H9 (cell line): Measurements from ENCODE around the gene SLC38A9. TPM values are rescaled to one million over a fixed set of nuclear protein-coding genes. Genes with fewer than 3 reads are reported as not detected.

Source experiments
- DNase-seq: peaks from one replicate; pipeline ENCODE4 v3.0.0-alpha.2; 2017
- H2AFZ ChIP-seq: one replicate; pipeline ENCODE4 v1.6.1; 2013; ENCODE audit warnings: mild to moderate bottlenecking, low read length, control low read depth, moderate library complexity
- H2AK5ac ChIP-seq: 2 replicates; pipeline ENCODE4 v1.6.1; 2013; ENCODE audit warnings: low read length, control low read depth, mixed read lengths; ENCODE audit not compliant: insufficient read length
- H2BK120ac ChIP-seq: one replicate; pipeline ENCODE4 v1.6.1; 2013; ENCODE audit warnings: low read depth, mild to moderate bottlenecking, low read length, control low read depth, inconsistent platforms; ENCODE audit not compliant: poor library complexity, severe bottlenecking
- H2BK12ac ChIP-seq: 2 replicates; pipeline ENCODE4 v1.6.1; 2013; ENCODE audit warnings: low read length, control low read depth, mixed read lengths, low read depth; ENCODE audit not compliant: insufficient read length
- H2BK15ac ChIP-seq: 2 replicates; pipeline ENCODE4 v1.6.1; 2013; ENCODE audit warnings: low read depth, low read length, control low read depth
- H2BK20ac ChIP-seq: one replicate; pipeline ENCODE4 v1.6.1; 2013; ENCODE audit warnings: low read depth, mild to moderate bottlenecking, low read length, control low read depth, inconsistent platforms; ENCODE audit not compliant: poor library complexity, severe bottlenecking
- H2BK5ac ChIP-seq: 2 replicates; pipeline ENCODE4 v1.6.1; 2013; ENCODE audit warnings: low read length, control low read depth, mixed read lengths; ENCODE audit not compliant: insufficient read length
- H3K14ac ChIP-seq: 2 replicates; pipeline ENCODE4 v1.6.1; 2013; ENCODE audit warnings: low read length, control low read depth; ENCODE audit not compliant: insufficient read depth
- H3K18ac ChIP-seq: 2 replicates; pipeline ENCODE4 v1.6.1; 2013; ENCODE audit warnings: low read depth, mild to moderate bottlenecking, mixed read lengths, low read length, control low read depth; ENCODE audit not compliant: insufficient read length
- H3K23ac ChIP-seq: 2 replicates; pipeline ENCODE4 v1.6.1; 2013; ENCODE audit warnings: low read length, control low read depth, mixed read lengths, low read depth; ENCODE audit not compliant: insufficient read length
- H3K23me2 ChIP-seq: 2 replicates; pipeline ENCODE4 v1.6.1; 2013; ENCODE audit warnings: low read depth, mild to moderate bottlenecking, mixed read lengths, low read length, control low read depth; ENCODE audit not compliant: insufficient read length, poor library complexity, severe bottlenecking
- H3K27ac ChIP-seq: 2 replicates; pipeline ENCODE4 v1.5.1; 2013; ENCODE audit warnings: low read length, control low read depth, mixed read lengths, low read depth; ENCODE audit not compliant: insufficient read length
- H3K27me3 ChIP-seq: 2 replicates; pipeline ENCODE4 v1.6.1; 2013; ENCODE audit warnings: low read length, control low read depth, inconsistent platforms; ENCODE audit not compliant: insufficient read depth
- H3K4ac ChIP-seq: 2 replicates; pipeline ENCODE4 v1.6.1; 2013; ENCODE audit warnings: low read depth, mild to moderate bottlenecking, control low read depth, inconsistent platforms, low read length, moderate library complexity
- H3K4me1 ChIP-seq: 2 replicates; pipeline ENCODE4 v1.6.1; 2013; ENCODE audit warnings: low read length, control low read depth, inconsistent platforms; ENCODE audit not compliant: insufficient read depth
- H3K4me2 ChIP-seq: 2 replicates; pipeline ENCODE4 v1.6.1; 2013; ENCODE audit warnings: low read length, control low read depth, mixed read lengths; ENCODE audit not compliant: insufficient read length, insufficient read depth
- H3K56ac ChIP-seq: 2 replicates; pipeline ENCODE4 v1.6.1; 2013; ENCODE audit warnings: low read depth, mild to moderate bottlenecking, mixed read lengths, low read length, control low read depth; ENCODE audit not compliant: insufficient read length
- H3K79me1 ChIP-seq: 2 replicates; pipeline ENCODE4 v1.6.1; 2013; ENCODE audit warnings: low read depth, mild to moderate bottlenecking, moderate library complexity, low read length, control low read depth, inconsistent platforms; ENCODE audit not compliant: insufficient read depth, poor library complexity, severe bottlenecking
- H3K79me2 ChIP-seq: 2 replicates; pipeline ENCODE4 v1.6.1; 2013; ENCODE audit warnings: low read length, control low read depth, inconsistent platforms; ENCODE audit not compliant: insufficient read depth
- H3K9ac ChIP-seq: 2 replicates; pipeline ENCODE4 v1.6.1; 2013; ENCODE audit warnings: low read length, control low read depth, mixed read lengths; ENCODE audit not compliant: insufficient read length; ENCODE audit errors: extremely low read depth
- H3K9me3 ChIP-seq: one replicate; pipeline ENCODE4 v1.6.1; 2013; ENCODE audit warnings: low read depth, low read length, inconsistent platforms; ENCODE audit not compliant: control insufficient read depth
- H3T11ph ChIP-seq: one replicate; pipeline ENCODE4 v1.6.1; 2013; ENCODE audit warnings: mild to moderate bottlenecking, low read length, control low read depth, inconsistent platforms
- H4K20me1 ChIP-seq: one replicate; pipeline ENCODE4 v1.6.1; 2013; ENCODE audit not compliant: control insufficient read depth, insufficient read length, insufficient read depth
- H4K5ac ChIP-seq: 2 replicates; pipeline ENCODE4 v1.6.1; 2013; ENCODE audit warnings: low read depth, mild to moderate bottlenecking, mixed read lengths, low read length, control low read depth; ENCODE audit not compliant: insufficient read length
- H4K8ac ChIP-seq: replicated peaks from 2 replicates; pipeline ENCODE4 v1.6.1; 2013; ENCODE audit warnings: low read length, control low read depth, mixed read lengths, low read depth; ENCODE audit not compliant: insufficient read length
- H4K91ac ChIP-seq: 2 replicates; pipeline ENCODE4 v1.6.1; 2013; ENCODE audit warnings: low read depth, mild to moderate bottlenecking, moderate library complexity, mixed read lengths, low read length, control low read depth; ENCODE audit not compliant: insufficient read length
- H3K27ac Mint-ChIP-seq, 3 experiments: 2 replicates in 2 of 3; 3 replicates in 1 of 3; pipeline ENCODE4 v1.8.0; 2020 to 2021; ENCODE audit warnings: mixed read lengths in 3 of 3, mild to moderate bottlenecking in 1 of 3, moderate library complexity in 1 of 3
- H3K27me3 Mint-ChIP-seq: 2 replicates; pipeline ENCODE4 v1.8.0; 2021; ENCODE audit warnings: low read depth, mild to moderate bottlenecking, moderate library complexity, mixed read lengths
- H3K36me3 Mint-ChIP-seq, 3 experiments: 2 replicates in 2 of 3; 3 replicates in 1 of 3; pipeline ENCODE4 v1.8.0; 2020 to 2021; ENCODE audit warnings: low read depth in 3 of 3, mixed read lengths in 3 of 3; ENCODE audit not compliant: insufficient read depth in 1 of 3
- H3K4me1 Mint-ChIP-seq, 2 experiments: 2 replicates each; pipeline ENCODE4 v1.8.0; 2020; ENCODE audit warnings: mixed read lengths in 2 of 2
- H3K4me3 Mint-ChIP-seq, 2 experiments: 2 replicates in 1 of 2; 3 replicates in 1 of 2; pipeline ENCODE4 v1.8.0; 2020 to 2021; ENCODE audit warnings: mild to moderate bottlenecking in 2 of 2, mixed read lengths in 2 of 2, moderate library complexity in 1 of 2
- H3K9me3 Mint-ChIP-seq, 2 experiments: 2 replicates in 1 of 2; 3 replicates in 1 of 2; pipeline ENCODE4 v1.8.0; 2020; ENCODE audit warnings: mild to moderate bottlenecking in 2 of 2, mixed read lengths in 2 of 2, moderate library complexity in 1 of 2
- CTCF ChIP-seq: fragments of 200-600 bp; sonication (generic); conservative IDR thresholded peaks from 3 replicates; pipeline ENCODE4 v1.8.0; 2021; ENCODE audit warnings: antibody characterized with exemption, mild to moderate bottlenecking
- WGBS: extraction: QIAGEN DNeasy Blood & Tissue Kit; methylation state at CpG from one replicate; pipeline ENCODE4 v1.1.7; 2013; ENCODE audit warnings: missing lambda C conversion rate, low lambda C conversion rate, mixed read lengths; ENCODE audit not compliant: insufficient read length; ENCODE audit errors: extremely low coverage; 5-methylcytosine and 5-hydroxymethylcytosine counted together
- total RNA-seq: library from RNA; stranded (reverse); gene quantifications from 2 replicates; pipeline ENCODE4 v1.2.1, GENCODE V29; 2021

SLC38A9 gene
- total RNA-seq, 1 experiment from 2014 or later: 48.5 TPM

- no peak overlapping the region for H3K14ac ChIP-seq
- Mint-ChIP-seq H3K4me1 (peaks cover 22 to 25% of the 10 kb centered on the region in 2 experiments), H3K4me3 (no peak overlapping the region), H3K27ac (peak overlapping the region in 2 of 3 experiments; percentile 22 to 35; a peak in 2 of 7 replicates), H3K27me3 (no peaks in the 10 kb centered on the region), H3K9me3 (peaks cover 20 to 23% of the 10 kb centered on the region in 2 experiments), H3K36me3 (peaks cover 23 to 36% (median 28%) of the 10 kb centered on the region in 3 experiments)
- no peak overlapping the region for H3K23ac ChIP-seq
- no peaks in the 10 kb centered on the region for H4K20me1 ChIP-seq
- no peak overlapping the region for H3K4ac ChIP-seq
- H3K4me1 ChIP-seq: peaks cover 5% of the 10 kb centered on the region; the same call in 1 of the 2 replicates
- H3K9ac ChIP-seq: no peak overlapping the region
- DNase-seq: no peak
- no peaks in the 10 kb centered on the region for H3K79me2 ChIP-seq
- TF ChIP-seq CTCF: peak; percentile 74
- no peak overlapping the region for H3K4me2 ChIP-seq
- no peaks in the 10 kb centered on the region for H3K23me2 ChIP-seq
- no peak overlapping the region for H2BK5ac ChIP-seq
- H2AK5ac ChIP-seq: no peak overlapping the region
- WGBS: no CpG with 5 or more reads among the region's 3 CpGs
- H3T11ph ChIP-seq: no peak overlapping the region
- no peak overlapping the region for H2AFZ ChIP-seq
- H3K79me1 ChIP-seq: no peaks in the 10 kb centered on the region
- H2BK20ac ChIP-seq: no peak overlapping the region
- H4K8ac ChIP-seq: no peak overlapping the region
- H4K91ac ChIP-seq: no peak overlapping the region
- no peak overlapping the region for H3K56ac ChIP-seq
- no peak overlapping the region for H3K18ac ChIP-seq
- H3K27me3 ChIP-seq: no peaks in the 10 kb centered on the region
- H4K5ac ChIP-seq: no peak overlapping the region
- no peak overlapping the region for H2BK15ac ChIP-seq
- H2BK12ac ChIP-seq: no peak overlapping the region
- H3K27ac ChIP-seq: no peak overlapping the region
- no peak overlapping the region for H2BK120ac ChIP-seq
- no peaks in the 10 kb centered on the region for H3K9me3 ChIP-seq
These were observed 17.8 kb downstream of the SLC38A9 start for GRCh38 chr5:55694152-55694830.
